ENCODE data around the gene TRMT1L. TPM values are rescaled to one million over a fixed set of nuclear protein-coding genes. Genes with fewer than 3 reads are reported as not detected.
A peak's percentile ranks its signal among the peaks of the same experiment; 100 is the strongest.
"Not testable (repeated sequence)": the region's sequence is repeated elsewhere in the genome, so short reads cannot be mapped to it uniquely, and the experiment has no call there.

The TRMT1L gene
- total RNA-seq, result 10 to 100 TPM; 16.0 to 47.3 (median 21.5) TPM

- peaks cover 0 to 11% of the 10 kb centered on the region in 2 donors for H3K36me3 ChIP-seq
- peak within 1 kb of the TSS; percentile 96 to 99 (median 98) for H3K27ac ChIP-seq
- peaks cover 0 to 50% (median 8%) of the 10 kb centered on the region in 3 donors for H3K4me1 ChIP-seq
- peak within 1 kb of the TSS; percentile 76 to 97 for H3K4me3 ChIP-seq
- H3K9me3 ChIP-seq, result no peaks in the 10 kb centered on the region
- TF ChIP-seq CTCF (IDR thresholded peaks at IDR 0.05) (no peak), POLR2AphosphoS5 (IDR thresholded peaks at IDR 0.05) (peak; percentile 100), POLR2A (IDR thresholded peaks at IDR 0.05) (peak; percentile 98)
- no peaks in the 10 kb centered on the region for H3K27me3 ChIP-seq
- peak; percentile 97 for ATAC-seq
- 0% methylated on average over 5 to 17 of the region's 63 CpGs for WGBS, 2 donors (ENCODE audit: low coverage in 1 of 2)
Observed at GRCh38 chr1:185156854-185157598, at the start of gene TRMT1L, which contains the start of gene SWT1. Gene TRMT1L, minus strand, starts transcription at chr1:185156953. Its CDS starts 241 bp downstream, at chr1:185156712. Gene SWT1, plus strand, starts transcription at chr1:185157167. Its CDS starts 3,675 bp downstream, at chr1:185160842.

- ATAC-seq, result no peak
- H3K27ac ChIP-seq, result no peak overlapping the region
- TF ChIP-seq POLR2AphosphoS5 (IDR thresholded peaks at IDR 0.05) (no peak), POLR2A (IDR thresholded peaks at IDR 0.05) (no peak), EP300 (IDR thresholded peaks at IDR 0.05) (no peak), CTCF (IDR thresholded peaks at IDR 0.05) (no peak)
- no CpG with 5 or more reads among the region's 8 CpGs for WGBS, 2 donors (ENCODE audit: low coverage in 1 of 2)
- H3K4me3 ChIP-seq, result no peak overlapping the region
- peaks cover 0 to 40% of the 10 kb centered on the region in 2 donors for H3K36me3 ChIP-seq
- H3K9me3 ChIP-seq, result peaks cover 0 to 3% (median 0%) of the 10 kb centered on the region in 3 donors
- no peaks in the 10 kb centered on the region for H3K4me1 ChIP-seq
- H3K27me3 ChIP-seq, result no peaks in the 10 kb centered on the region
Observed at GRCh38 chr1:185200889-185201288, 44.1 kb upstream of the TRMT1L start.

- not testable (repeated sequence) for H3K27me3 ChIP-seq, H3K4me1 ChIP-seq, H3K27ac ChIP-seq, ATAC-seq, H3K9me3 ChIP-seq, H3K4me3 ChIP-seq
- 96 to 100% methylated on average over 3 of the region's 4 CpGs for WGBS, 2 donors (ENCODE audit: low coverage in 1 of 2)
- peaks cover 0 to 47% of the 10 kb centered on the region in 2 donors for H3K36me3 ChIP-seq
Observed at GRCh38 chr1:185198712-185199111, 42.0 kb upstream of the TRMT1L start.

GRCh38 chr1:185193756-185194155 lies 37.0 kb upstream of the TRMT1L start:
- ATAC-seq, result no peak
- H3K27ac ChIP-seq, result no peak overlapping the region
- H3K4me3 ChIP-seq, result no peak overlapping the region
- H3K27me3 ChIP-seq, result no peaks in the 10 kb centered on the region
- 70 to 100% methylated on average over 1 of the region's 1 CpG for WGBS, 2 donors (ENCODE audit: low coverage in 1 of 2)
- no peaks in the 10 kb centered on the region for H3K4me1 ChIP-seq
- TF ChIP-seq EP300 (IDR thresholded peaks at IDR 0.05) (no peak), CTCF (IDR thresholded peaks at IDR 0.05) (no peak), POLR2AphosphoS5 (IDR thresholded peaks at IDR 0.05) (no peak), POLR2A (IDR thresholded peaks at IDR 0.05) (no peak)
- peaks cover 0 to 3% (median 0%) of the 10 kb centered on the region in 3 donors for H3K9me3 ChIP-seq
- H3K36me3 ChIP-seq, result peaks cover 0 to 78% of the 10 kb centered on the region in 2 donors

- Histone ChIP-seq H3K9me3 (no peaks in the 10 kb centered on the region), H3K4me3 (no peak overlapping the region), H3K4me1 (peaks cover 0 to 5% (median 0%) of the 10 kb centered on the region in 3 donors), H3K27ac (no peak overlapping the region), H3K27me3 (no peaks in the 10 kb centered on the region), H3K36me3 (peaks cover 0 to 56% of the 10 kb centered on the region in 2 donors)
- 13 to 21% methylated on average over 4 to 5 of the region's 5 CpGs for WGBS, 2 donors (ENCODE audit: low coverage in 1 of 2)
- no peak for ATAC-seq
- peak; percentile 28 to 60 (median 34) for TF ChIP-seq CTCF (IDR thresholded peaks at IDR 0.05)
- no peak for TF ChIP-seq POLR2A (IDR thresholded peaks at IDR 0.05)
Observed at GRCh38 chr1:185170291-185170848, 13.6 kb upstream of the TRMT1L start.

All from gastroesophageal sphincter (tissue), 4 donors.